GM12872 (cell line): ENCODE results near the gene ZBED1.
A peak's percentile ranks its signal among the peaks of the same experiment; 100 is the strongest.

Source experiments
- TF ChIP-seq, protein P1 (sequence below): IDR thresholded peaks from 3 replicates; pipeline ENCODE4 v1.5.1; 2011; ENCODE audit warnings: low read depth, mild to moderate bottlenecking, low read length, moderate library complexity; ENCODE audit not compliant: insufficient read depth

Gene ZBED1

DNA sequence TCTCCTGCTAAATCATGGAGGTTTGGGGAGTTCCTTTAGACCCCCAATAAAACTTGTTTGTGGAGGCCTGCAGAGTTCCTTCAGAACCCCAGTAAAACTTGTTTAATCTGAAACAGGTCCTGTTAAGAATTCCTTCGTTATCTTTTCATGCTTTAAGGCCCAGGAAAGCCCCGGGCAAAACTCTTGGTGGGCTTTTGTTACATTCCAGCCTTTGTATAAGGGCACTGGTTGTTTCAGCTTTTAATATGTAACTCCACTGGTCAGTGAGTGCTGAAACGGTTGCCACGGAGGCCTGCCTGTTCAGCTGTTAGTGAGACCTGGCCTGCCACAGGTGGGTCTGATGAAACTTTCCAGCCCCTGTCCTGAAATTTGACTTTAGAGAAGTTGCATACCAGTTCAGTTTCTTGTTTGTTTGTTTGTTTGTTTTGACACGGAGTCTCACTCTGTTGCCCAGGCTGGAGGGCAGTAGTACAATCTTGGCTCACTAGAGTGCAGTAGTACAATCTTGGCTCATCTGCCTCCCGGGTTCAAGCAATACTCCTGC is 12.4 kb upstream of the ZBED1 start:
- TF ChIP-seq, protein P1, sequence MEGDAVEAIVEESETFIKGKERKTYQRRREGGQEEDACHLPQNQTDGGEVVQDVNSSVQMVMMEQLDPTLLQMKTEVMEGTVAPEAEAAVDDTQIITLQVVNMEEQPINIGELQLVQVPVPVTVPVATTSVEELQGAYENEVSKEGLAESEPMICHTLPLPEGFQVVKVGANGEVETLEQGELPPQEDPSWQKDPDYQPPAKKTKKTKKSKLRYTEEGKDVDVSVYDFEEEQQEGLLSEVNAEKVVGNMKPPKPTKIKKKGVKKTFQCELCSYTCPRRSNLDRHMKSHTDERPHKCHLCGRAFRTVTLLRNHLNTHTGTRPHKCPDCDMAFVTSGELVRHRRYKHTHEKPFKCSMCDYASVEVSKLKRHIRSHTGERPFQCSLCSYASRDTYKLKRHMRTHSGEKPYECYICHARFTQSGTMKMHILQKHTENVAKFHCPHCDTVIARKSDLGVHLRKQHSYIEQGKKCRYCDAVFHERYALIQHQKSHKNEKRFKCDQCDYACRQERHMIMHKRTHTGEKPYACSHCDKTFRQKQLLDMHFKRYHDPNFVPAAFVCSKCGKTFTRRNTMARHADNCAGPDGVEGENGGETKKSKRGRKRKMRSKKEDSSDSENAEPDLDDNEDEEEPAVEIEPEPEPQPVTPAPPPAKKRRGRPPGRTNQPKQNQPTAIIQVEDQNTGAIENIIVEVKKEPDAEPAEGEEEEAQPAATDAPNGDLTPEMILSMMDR = 0 out of 3 replicates have a peak, but pooled peaks have one; percentile 10

DNA sequence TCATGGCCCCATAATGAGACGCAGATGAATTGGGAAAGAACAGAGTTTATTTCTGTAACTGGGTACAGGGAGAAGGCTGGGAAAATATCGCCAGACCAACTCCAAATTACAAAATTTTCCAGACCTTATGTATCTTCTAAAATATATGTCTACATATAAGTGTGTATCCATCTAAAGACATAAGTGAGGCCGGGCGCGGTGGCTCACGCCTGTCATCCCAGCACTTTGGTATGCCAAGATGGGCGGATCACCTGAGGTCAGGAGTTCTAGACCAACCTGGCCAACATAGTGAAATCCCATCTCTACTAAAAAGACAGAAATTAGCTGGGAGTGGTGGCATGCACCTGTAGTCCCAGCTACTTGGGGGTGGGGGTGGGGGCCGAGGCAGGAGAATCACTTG is 11.7 kb upstream of the ZBED1 start:
- TF ChIP-seq, protein P1 = no peak

DNA sequence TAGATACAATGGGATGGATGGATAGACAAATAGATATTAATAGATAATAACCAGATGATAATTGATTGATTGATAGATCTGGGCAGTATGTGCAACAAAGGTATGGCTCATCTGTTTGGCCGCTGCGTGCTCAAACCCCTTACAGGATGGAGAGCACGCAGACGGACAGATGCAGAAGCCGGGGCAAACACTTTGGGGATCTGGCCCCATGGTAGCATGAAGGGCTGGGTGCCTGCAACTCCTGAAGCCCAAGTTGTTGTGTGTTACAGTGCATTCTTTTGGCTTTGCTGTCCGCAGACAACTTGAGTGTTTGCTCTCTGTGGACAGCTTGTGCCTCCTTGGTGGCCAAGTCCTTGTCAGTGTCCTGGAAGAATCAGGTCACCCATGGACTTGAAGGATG is 10.6 kb upstream of the ZBED1 start:
- TF ChIP-seq, protein P1 = no peak

DNA sequence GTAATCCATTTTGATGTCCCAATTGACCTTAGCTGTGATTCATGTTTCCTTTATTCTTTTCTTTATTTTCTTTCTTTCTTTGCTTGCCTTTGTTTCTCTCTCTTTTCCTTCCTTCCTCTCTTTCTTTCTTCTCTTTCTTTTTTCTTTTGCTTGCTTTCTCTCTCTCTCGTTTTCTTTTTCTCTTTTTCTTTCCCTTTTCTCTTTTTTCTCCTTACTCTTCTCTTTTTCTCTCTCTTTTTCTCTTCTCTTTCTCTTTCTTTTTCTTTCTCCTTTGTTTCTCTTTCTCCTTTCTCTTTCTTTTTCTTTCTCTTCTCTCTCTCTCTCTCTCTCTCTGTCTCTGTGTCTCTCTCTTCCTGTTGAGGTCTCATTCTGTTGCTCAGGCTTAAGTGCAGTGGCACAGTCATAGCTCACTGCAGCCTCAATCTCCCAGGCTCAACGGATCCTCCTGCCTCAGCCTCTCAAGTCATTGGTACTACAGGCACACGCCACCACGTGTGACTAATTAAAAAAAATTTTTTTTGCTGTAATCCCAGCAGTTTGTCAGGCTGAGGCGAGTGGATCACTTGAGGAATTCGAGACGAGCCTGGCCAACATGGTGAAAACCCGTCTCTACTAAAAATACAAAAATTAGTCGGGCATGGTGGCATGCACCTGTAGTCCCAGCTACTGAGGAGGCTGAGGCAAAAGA is 8.0 kb upstream of the ZBED1 start:
- TF ChIP-seq, protein P1 = no peak

DNA sequence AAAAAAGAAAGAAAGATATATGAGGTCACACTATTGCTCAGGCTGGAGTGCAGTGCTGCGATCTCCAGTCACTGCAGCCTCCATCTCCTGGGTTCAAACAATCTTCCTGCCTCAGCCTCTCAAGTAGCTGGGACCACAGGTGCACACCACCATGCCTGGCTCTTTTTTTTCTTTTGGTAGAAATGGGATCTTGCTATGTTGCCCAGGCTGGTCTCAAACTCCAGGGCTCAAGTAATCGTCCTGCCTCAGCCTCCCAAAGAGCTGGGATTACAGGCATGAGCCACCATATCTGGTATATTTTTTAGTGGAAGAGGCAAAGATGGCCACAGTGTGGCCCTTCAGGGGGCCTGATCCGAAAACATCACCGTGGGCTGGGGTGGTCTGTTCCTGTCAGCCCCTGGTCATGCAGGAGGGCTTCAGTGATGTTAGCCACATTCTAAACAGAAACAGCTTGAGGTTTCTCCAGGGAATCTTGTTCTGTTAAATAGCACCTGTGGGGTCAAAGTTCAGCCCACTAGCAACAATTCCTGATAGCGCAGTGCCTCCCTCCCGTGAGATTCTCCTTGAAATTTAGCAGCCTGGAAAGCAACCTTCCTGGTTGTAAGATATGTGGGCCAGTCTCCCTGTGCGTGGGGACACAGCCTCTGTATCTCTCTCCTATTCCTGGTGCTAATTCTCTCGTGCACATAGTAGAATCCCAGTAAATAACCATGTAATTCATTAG is 7.3 kb upstream of the ZBED1 start:
- TF ChIP-seq, protein P1 = no peak

DNA sequence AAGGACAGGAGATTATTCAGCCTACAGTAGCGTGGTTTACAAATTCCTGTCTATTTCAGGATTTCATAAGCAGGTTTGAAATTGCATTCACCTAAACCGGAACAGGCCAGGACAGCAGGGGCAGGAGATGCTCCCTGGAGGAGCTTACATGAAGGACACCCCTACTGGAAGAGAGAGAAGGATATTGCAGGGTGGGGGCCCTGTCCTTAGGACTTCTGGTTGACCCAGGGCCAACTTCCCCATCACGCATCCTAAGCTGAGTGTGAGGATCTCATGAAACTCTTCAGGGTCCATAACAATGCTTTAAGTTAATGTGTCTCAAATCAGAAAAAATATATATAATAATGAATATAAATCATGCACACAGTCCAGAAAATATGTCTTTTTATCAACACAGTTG is 6.4 kb upstream of the ZBED1 start:
- TF ChIP-seq, protein P1 = no peak

DNA sequence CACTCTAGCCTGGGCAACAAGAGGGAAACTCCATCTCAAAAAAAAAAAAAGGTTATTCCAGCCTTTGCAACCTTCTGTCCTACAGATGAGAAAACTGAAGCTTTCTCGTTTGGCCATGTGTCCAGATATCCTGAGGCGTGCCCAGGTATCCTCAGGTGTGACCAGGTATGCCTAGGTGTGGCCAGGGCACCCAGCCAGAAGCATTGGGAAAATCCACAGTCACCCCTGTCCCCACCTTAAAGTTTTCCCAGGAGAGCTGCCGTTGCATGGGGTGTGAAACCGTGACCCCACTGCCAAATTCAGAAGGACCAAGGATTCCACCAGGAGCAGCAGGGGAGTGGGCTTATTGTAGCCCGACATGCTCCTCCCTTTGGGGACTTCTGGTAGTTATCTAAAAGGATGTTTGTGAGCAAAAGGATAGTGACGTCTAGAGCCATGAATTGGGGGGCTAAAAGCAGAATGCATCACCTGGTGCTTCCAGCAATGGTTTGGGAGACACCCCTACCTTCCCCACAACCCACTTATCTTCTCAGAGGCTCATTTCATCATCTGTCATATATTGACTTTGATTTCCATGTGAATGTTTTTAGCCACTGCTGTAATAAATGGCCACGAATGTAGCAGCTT is 4.0 kb upstream of the ZBED1 start:
- TF ChIP-seq, protein P1 = no peak
